HG03159 (cell line): Measurements from ENCODE around the gene ZMYM3.
A peak's percentile ranks its signal among the peaks of the same experiment; 100 is the strongest.
"Not testable (repeated sequence)": the region's sequence is repeated elsewhere in the genome, so short reads cannot be mapped to it uniquely, and the experiment has no call there.

Experiments used
- ATAC-seq: cut with Tn5 transposase; IDR thresholded peaks from one replicate; pipeline ENCODE4 v1.9.1; 2021; ENCODE audit warnings: mild to moderate bottlenecking, moderate library complexity; ENCODE audit not compliant: unreplicated experiment

Gene ZMYM3

DNA sequence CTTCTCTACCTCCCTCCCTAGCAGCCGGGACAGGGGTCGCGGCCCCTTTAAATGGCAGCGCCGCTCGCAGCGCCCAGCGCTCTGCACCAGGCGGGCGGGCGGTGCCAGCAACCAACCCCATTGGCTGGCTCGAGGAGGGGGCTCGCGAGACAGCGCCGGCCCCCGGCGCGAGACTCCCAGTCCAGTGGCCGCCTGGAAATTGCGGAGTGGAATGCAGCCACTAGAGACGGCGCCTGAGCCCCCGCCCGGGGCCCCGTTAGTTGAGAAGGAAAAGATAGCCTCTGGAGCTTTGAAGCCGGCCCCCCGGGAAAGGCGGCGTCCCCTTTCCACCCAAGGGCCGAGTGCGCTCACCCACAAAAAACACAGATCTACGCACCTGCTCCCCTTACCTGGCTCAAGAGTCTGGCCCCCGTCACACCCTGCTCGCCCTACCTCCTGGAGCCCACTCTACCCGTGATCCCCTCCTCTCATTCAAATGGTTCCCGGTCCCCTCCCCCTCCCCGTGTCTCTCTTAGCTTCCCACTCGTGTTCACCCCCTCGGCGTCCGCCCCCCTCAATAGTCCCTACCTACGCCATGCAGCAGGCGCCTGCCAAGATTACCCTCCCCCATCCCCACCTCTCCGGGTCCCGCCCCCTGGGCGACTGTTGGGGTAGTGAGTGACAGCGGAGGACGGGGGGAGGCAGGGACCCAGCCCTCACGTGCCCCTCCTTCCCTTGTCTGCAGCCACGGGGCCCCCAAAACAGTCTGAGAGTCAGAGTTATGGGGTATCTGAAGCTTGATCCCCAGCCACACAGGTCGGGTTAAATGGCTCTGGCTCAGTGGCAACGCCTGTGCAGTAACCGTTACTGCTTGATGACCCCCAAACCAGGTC, at the start of gene ZMYM3:
ZMYM3 (minus strand) TSS at position 49 of the 872 bp plus-strand sequence. CDS start 885 bp downstream, outside the sequence.
- ATAC-seq = peak; percentile 78

DNA sequence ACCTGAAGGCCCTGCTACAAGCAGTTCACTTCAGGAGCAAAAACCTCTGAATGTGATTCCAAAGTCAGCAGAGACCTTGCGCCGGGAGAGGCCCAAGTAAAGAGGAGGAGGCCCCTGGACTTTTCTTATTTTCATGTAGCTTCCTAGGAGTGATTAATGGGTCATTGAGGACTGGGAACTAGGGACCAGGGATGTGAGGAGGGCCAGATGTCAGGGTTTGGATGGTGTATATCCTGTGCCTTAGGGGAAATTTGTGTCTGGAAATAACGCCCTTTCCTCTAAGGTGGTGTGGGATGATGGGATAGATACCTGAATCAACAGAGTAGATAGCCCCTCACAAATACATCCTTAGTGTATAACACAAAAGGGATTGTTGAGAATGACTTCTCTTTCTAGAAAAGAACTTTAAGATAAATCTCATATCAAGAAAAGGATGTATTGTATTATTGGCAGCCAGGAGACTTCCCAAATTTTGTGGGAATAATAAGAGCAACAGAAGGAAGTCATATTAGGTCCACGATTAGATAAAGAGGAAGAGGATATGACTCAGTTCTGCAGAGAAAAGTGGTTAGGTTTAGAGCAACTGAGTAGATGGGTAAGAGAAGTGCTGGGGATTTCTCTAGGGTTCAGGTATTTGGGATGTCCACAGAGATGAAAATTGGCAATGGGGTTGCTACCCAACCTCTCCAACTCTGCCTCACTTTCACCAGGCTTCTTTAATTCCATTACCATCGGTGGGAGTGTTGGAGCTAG, 48.7 kb upstream of the ZMYM3 start:
- ATAC-seq = no peak

DNA sequence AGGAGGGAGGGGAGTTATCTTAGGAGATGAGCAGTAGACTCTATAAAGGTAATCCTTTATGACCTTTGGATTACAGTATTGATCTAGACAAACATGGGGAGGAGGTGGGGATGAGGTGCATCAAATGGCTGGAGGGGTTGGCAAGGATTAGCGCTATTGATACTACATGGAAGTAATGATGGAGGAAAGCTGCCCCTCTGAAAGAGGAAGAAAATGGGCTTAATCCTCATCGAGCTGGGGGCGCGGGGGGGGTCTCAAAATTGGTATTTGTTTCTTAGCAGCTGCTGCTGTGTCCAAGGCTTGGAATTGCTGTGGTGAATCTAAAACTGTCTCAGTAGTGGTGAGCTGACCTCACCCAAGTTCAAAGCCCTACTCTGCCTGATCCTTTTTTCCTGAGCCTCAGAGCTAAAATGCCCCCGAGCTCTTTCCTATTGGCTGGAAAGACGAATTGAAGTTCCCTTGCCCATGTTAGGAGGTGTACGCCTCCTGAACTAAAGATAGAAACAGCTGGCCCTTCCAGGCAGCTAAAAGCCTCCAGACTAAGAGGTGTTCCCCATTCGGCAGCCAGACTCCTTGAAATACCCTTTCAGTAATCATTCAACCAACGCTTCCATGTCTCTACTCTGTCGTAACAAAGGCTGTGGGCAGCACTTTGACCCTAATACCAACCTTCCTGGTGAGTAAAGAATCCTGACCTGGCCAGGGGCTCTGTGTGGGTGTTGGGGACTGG, 47.4 kb upstream of the ZMYM3 start, which contains the start of gene ITGB1BP2:
ITGB1BP2 (plus strand) TSS at position 556 of the 730 bp plus-strand sequence; CDS start at position 613, 57 bp downstream.
- no peak for ATAC-seq

DNA sequence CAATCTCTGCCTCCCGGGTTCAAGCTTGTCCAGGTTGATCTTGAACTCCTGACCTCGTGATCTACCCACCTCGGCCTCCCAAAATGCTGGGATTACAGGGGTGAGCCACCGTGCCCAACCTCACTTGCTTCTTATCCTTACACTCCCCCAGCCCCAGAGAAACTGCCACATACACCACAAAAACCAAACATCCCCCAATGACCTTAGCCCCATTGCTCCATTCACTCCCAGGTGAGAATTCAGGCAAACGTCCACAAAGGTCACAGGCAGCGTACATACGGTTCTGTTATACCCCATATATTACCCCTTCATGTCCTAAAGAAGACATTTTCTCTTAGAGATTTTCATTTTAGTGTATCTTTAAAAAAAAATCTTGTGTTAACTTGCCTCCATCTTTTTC, 46.6 kb upstream of the ZMYM3 start:
- ATAC-seq = not testable (repeated sequence)

DNA sequence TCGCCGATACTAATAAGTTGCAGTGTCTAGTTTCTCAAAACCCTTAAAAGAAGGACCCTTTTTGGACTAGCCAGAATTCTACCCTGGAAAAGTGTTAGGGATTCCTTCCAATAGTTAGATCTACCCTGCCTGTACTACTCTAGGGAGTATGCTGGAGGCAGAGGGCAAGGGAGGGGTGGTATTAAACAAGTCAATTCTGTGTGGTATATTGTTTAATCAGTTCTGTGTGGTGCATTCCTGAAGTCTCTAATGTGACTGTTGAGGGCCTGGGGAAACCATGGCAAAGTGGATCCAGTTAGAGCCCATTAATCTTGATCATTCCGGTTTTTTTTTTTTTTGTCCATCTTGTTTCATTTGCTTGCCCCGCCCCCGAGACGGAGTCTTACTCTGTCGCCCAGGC, 46.1 kb upstream of the ZMYM3 start:
- ATAC-seq = not testable (repeated sequence)

DNA sequence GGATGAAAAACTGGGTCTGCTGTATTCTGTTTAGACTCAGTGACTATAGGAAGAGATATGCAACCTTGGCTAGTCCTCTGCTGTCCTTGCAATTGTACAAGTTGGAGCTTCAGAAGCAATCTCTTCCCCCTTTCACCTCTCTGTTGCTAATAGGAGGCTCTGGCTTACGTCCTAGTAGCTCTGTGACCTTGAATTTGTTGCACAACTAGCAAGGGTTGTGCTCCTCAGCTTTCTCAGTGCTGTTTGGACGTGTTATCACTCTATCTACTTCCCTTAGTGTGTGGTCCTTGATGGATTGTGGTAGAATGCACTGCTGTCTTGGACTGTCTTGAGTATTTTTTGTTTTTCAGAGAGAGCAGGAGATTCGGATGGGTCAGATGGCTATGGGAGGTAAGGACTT, 44.2 kb upstream of the ZMYM3 start:
- ATAC-seq = no peak

DNA sequence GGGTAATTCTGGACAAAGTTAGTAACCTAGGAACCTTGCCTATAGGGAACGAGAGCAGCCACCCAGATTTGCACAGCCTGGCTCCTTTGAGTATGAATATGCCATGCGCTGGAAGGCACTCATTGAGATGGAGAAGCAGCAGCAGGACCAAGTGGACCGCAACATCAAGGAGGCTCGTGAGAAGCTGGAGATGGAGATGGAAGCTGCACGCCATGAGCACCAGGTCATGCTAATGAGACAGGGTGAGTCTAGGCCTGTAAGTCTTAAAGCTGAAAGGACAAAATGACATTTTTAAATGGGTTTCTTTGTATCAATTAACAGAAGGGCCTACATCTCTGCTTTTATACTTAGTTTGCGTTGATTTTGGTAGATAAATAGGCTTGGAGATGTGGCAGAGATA, 42.9 kb upstream of the ZMYM3 start:
- ATAC-seq = no peak

DNA sequence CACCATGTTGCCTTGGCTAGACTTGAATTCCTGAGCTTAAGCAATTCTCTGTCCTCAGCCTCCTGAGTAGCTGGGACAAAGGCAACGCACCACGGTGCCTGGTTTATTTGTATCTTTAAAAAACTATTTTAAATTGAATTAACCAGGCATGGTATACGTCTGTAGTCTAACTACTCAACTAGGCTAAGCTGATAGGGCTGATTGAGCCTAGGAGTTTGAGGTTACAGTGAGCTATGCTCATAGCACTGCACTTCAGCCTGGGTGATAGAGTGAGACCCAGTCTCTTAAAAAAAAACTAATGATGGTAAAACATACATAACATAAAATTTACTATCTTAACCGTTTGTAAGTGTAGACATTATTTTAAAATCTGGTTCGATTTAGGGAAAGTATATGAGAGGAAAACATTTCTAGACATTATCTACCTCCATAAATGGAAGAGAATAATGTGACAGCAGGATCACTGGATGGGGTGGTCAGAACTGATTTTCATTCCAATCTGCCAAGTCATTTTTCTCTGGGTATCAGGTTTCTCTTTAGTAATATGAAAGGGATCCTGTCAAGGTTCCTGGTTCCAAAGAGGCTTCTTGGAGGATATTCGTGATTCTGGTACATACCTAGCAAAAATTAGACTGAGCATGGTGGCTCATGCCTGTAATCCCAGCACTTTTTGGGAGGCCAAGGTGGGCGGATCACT, 38.9 kb upstream of the ZMYM3 start:
- ATAC-seq = no peak

DNA sequence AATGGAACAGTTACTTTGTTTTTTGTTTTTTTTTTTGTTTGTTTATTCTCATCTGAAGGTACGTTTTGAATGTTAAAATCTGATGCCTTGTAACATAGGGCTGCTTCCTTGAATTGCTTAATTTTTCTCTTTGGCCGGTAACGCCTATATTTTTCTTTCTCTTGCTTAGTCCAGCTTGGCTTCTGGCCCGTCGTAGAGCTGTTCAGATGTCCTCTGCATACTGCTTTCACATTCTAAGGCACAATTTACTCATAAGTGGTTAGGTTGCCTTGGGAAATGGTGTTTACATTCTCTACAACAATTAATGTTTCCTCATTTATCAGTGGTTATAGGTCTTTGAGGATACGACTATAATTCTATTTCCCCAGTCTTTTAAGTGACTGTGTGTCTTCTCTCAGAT, 37.4 kb upstream of the ZMYM3 start:
- ATAC-seq = no peak

DNA sequence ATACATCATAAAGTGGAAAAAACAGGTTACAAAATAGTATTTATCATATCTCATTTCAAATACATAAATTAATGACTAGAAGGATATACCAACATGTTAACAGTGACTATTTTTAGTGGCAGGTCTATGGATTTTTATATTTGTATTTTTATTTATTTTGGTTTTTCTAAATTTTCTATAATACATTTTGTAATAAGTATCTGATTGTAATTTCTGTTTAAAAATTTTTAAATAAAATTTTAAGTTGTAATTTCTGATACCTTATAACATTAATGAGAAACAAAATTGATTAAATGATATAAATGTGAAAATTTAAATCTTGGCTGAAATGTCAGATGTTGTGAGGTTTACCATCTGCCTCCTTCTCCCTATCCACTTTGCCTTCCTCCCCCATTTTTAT, 32.0 kb upstream of the ZMYM3 start:
- no peak for ATAC-seq

DNA sequence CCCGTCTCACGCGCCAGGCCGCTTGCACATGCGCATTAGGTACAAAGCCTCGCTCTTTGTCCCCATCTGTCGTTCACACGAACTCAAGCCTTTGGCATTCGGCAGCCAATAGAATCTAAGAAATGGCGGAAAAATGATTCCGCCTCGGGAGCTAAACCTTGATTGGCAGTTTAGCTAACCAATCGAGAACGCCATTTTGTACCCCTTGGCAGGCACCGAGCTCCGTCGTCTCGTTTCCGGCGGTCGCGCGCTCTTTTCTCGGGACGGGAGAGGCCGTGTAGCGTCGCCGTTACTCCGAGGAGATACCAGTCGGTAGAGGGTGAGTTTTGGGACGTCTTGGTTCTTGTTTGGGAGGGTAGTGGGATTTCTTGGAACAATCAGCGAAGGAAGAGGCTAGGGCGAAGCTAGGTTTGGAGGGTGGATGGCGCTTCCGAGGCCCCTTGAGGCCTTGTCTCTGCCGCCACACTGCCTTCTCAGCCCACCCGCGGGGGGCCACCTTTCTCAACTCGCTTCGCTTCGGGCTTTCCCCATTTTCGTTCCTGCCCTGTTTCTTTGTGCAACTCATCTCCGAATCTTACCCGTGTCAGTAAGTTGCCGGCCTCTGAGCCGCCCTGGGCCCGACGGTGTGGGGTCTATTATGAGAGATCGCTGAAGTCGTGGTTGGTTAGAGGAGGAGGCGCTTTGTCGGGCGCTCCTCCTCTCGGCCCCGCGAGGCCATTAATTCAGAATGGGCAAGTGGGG, 29.6 kb upstream of the ZMYM3 start, which contains the start of gene NONO:
NONO (plus strand) TSS at position 233 of the 741 bp plus-strand sequence. CDS start 7,003 bp downstream, outside the sequence.
- peak; percentile 75 for ATAC-seq

DNA sequence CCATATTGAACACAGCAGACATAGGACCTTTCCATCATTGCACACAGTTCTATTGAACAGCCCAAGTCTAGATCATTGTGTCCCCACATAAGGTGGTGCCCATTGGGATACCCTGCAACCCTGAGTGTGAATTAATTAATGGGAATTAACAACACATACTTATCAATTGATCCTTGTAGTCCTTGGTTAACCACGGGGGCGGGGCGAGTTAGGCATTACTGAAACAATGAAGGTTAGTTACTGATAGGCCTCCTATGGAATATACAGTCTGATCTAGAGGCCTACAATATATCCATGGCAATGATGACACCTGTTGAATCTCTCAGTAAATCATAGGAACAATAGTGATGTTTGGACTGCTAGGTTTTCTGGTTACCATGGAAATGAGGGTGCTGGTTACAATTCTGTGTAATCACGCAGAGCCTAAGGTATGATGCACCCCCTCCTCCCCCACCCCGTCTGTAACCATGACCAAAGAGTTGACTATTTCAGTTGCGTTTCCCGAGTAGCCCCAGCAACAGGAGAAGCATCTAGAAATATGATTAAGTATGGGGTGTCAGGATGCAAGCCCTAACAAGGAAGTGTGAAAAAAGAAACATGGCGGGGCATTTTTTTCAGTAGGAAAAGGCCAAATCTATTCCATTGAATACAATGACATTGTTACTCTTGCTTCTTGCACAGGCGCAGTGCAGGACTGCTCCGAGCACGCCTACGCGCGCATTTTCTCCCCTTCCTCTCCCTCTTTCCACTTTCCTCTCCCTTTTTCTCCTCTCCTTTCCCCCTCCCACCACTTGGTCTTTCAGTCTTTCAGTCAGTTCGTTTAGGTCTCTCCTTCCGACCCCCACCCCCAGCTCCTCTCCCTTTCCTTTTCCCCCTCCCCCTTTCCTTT, 28.8 kb upstream of the ZMYM3 start:
- ATAC-seq = peak; percentile 30

DNA sequence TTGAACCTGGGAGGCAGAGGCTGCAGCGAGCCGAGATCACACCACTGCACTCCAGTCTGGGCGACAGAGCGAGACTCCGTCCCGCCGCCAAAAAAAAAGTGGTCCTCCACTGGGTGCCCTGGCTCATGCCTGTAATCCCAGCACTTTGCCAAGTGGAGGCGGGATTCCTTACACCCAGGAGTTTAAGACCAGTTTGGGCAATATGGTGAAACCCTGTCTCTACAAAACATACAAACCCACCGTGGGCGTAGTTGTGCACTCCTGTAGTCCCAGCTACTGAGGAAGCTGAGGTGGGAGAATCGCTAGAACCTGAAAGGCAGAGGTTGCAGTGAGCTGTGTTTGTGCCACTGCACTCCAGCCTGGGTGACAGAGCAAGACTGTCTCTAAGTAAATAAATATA, 27.4 kb upstream of the ZMYM3 start:
- not testable (repeated sequence) for ATAC-seq

DNA sequence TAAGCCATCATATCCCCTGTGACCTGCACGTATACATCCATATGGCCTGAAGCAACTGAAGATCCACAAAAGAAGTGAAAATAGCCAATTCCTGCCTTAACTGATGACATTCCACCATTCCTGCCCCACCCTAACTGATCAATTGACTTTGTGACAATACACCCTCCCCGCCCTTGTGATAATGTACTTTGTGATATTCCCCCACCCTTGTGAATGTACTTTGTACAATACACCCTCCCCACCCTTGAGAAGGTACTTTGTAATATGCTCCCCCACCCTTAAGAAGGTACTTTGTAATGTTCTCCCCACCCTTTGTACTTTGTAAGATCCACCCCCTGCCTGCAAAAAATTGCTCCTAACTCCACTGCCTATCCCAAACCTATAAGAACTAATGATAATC, 18.4 kb upstream of the ZMYM3 start:
- ATAC-seq = not testable (repeated sequence)

DNA sequence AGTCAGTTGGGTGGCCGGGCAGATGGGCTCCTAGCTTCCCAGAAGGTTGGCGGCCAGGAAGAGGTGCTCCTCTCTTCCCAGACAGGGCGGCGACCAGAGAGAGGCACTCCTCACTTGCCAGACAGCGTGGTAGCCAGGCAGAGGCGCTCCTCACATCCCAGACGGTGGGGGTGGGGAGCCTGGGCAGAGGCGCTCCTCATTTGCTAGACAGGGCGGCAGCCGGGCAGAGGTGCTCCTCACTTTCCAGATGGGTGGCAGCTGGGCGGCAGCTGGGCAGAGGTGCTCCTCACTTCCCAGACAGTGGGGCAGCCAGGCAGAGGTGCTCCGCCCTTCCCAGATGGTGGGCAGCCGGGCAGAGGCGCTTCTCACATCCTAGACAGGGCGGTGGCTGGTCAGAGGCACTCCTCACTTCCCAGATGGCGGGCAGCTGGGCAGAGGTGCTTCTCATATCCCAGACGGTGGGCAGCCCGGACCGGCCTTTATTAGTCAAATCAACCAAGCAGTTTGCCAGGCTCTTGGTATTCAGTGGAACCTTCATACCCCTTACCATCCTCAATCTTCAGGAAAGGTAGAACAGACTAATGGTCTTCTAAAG, 16.0 kb upstream of the ZMYM3 start:
- ATAC-seq = no peak

DNA sequence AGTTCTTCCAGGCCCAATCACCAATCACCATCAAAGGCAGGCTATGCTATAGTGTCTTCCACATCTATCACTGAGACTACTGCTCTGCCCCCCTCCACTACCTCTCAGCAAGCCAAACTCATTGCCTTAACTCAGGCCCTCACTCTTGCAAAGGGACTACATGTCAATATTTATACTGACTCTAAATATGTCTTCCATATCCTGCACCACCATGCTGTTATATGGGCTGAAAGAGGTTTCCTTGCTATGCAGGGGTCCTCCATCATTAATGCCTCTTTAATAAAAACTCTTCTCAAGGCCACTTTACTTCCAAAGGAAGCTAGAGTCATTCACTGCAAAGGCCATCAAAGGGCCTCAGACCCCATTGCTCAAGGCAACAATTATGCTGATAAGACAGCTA, 14.7 kb upstream of the ZMYM3 start:
- ATAC-seq = not testable (repeated sequence)

DNA sequence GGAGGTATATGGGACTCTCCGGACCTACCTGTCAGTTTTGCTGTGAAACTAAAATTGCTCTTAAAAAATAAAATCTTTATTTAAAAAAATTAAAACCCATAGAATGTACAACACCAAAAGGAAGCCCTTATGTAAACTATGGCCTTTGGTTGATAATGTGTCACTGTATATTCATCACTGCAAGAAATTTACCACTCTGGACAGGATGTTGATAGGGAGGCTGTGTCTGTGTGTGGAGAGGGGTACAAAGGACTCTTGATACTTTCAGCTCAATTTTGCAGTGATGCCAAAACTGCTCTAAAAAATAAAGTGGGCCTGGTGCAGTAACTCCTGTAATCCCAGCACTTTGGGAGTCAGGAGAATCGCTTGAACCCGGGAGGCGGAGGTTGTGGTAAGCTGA, 2.9 kb upstream of the ZMYM3 start:
- no peak for ATAC-seq

DNA sequence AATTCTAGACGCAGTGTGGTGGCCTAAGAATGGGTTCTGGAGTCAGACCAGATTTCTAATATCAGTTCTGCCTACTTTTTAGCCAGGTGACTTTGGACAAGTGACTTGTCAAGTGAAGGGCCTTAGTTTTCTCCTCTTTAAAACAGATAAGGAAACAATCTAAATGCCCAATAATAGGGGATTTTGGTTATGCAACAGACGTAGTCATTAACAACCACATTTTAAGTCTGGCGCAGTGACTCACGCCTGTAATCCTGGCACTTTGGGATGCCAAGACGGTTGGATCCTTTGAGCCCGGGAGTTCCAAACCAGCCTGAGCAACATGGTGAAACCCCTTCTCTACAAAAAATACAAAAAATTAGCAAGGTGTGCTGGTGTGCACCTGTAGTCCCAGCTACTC, 2.1 kb upstream of the ZMYM3 start:
- ATAC-seq = no peak
